Common myeloid progenitor, CD34-positive (primary cell): ENCODE results near the gene AGAP2. TPM values are rescaled to one million over a fixed set of nuclear protein-coding genes. Genes with fewer than 3 reads are reported as not detected.
A peak's percentile ranks its signal among the peaks of the same experiment; 100 is the strongest.

Experiments
- CTCF ChIA-PET: fragments of 350-600 bp; sonication (Branson Sonifier 250); formaldehyde crosslinking; loops from one replicate; lab custom pipeline; 2021; ENCODE audit warnings: antibody characterized with exemption; lab: Charles Lee
- POLR2A ChIA-PET: fragments of 350-600 bp; sonication (Branson Sonifier 250); formaldehyde crosslinking; loops from one replicate; lab custom pipeline; 2021; ENCODE audit warnings: antibody characterized with exemption; lab: Charles Lee
- DNase-seq, 3 donors: peaks; one replicate each; pipeline versions ENCODE4 v3.0.0 to v3.0.0-alpha.2; 2013
- H3K27ac ChIP-seq, 2 experiments: 1 replicate in 1 of 2; 2 replicates in 1 of 2; pipeline ENCODE4 v1.7.0; 2013; ENCODE audit warnings: inconsistent platforms in 2 of 2, low read length in 2 of 2, mild to moderate bottlenecking in 2 of 2, low read depth in 1 of 2, moderate library complexity in 1 of 2; ENCODE audit not compliant: severe bottlenecking in 2 of 2, insufficient read depth in 1 of 2, poor library complexity in 1 of 2
- H3K27me3 ChIP-seq, 5 experiments: replicated peaks in 2 of 5; 1 replicate in 3 of 5; 2 replicates in 2 of 5; pipeline versions ENCODE4 v1.6.1 to v1.7.0; 2013; ENCODE audit warnings: low read length in 4 of 5, mild to moderate bottlenecking in 2 of 5, moderate library complexity in 2 of 5, inconsistent platforms in 1 of 5; ENCODE audit not compliant: insufficient read depth in 5 of 5, control insufficient read depth in 4 of 5
- H3K36me3 ChIP-seq, 4 experiments: 1 replicate in 2 of 4; 2 replicates in 2 of 4; pipeline versions ENCODE4 v1.6.1 to v1.7.0; 2013; ENCODE audit warnings: low read length in 3 of 4, control low read depth in 1 of 4, mild to moderate bottlenecking in 1 of 4; ENCODE audit not compliant: control insufficient read depth in 4 of 4, insufficient read depth in 4 of 4
- H3K4me1 ChIP-seq, 4 experiments: 1 replicate in 3 of 4; 2 replicates in 1 of 4; pipeline versions ENCODE4 v1.6.1 to v1.7.1; 2013; ENCODE audit warnings: low read length in 3 of 4, mild to moderate bottlenecking in 3 of 4, control low read depth in 1 of 4, inconsistent platforms in 1 of 4, moderate library complexity in 1 of 4; ENCODE audit not compliant: control insufficient read depth in 4 of 4, insufficient read depth in 4 of 4; ENCODE audit errors: control extremely low read depth in 1 of 4
- H3K4me3 ChIP-seq, 7 experiments: 1 replicate in 4 of 7; 2 replicates in 3 of 7; pipeline versions ENCODE4 v1.5.1 to v1.7.0; 2013; ENCODE audit warnings: mild to moderate bottlenecking in 7 of 7, low read length in 6 of 7, moderate library complexity in 6 of 7, inconsistent platforms in 2 of 7, low read depth in 2 of 7, control low read depth in 1 of 7; ENCODE audit not compliant: insufficient read depth in 4 of 7, control insufficient read depth in 1 of 7; ENCODE audit errors: extremely low read depth in 1 of 7
- H3K9me3 ChIP-seq, 5 experiments: 1 replicate in 4 of 5; 2 replicates in 1 of 5; pipeline versions ENCODE4 v1.6.1 to v1.7.1; 2013; ENCODE audit warnings: low read length in 4 of 5, mild to moderate bottlenecking in 2 of 5, inconsistent platforms in 1 of 5, low read depth in 1 of 5, moderate library complexity in 1 of 5; ENCODE audit not compliant: control insufficient read depth in 4 of 5, insufficient read depth in 2 of 5; ENCODE audit errors: control extremely low read depth in 1 of 5
- WGBS: methylation state at CpG from one replicate; pipeline ENCODE4 v1.1.5; 2013; ENCODE audit not compliant: insufficient coverage; 5-methylcytosine and 5-hydroxymethylcytosine counted together
- polyA plus RNA-seq: library from polyadenylated mRNA; unstranded; fragments of 120-200 nt; gene quantifications from one replicate; pipeline ENCODE4 v1.2.1, GENCODE V29; 2013

Gene AGAP2
- 39.5 TPM for polyA plus RNA-seq

DNA sequence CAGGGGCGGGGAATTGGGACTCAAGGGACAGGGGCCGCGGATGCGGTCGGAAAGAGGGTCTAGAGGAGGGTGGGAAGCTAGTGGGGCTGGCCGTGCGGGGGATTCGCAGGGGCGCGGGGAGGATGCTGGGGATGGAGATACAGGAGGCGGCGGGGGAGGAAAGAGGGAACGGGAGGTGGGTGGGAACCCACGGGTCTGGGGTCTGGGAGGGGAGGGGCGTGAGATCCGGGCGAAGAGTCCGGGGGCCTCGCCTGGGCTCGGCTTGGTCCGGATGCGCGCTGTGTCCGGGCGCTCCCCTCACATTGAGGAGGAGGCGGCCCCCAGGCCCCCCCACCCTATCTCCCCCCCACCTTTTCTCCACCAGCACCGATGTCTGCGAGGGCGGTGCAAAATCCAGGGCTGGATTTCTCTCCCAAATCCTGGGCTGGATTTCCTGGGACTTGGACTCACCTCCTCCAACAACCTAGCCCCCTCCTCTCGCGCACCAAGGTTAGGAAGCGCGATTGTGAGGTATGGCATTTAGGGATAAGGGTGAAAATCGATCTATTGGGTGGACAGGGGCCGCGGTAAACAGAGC, at the start of gene AGAP2:
Gene AGAP2, minus strand, starts transcription at position 82 of the 577 bp plus-strand sequence. CDS start 496 bp downstream, outside the sequence.
- Histone ChIP-seq H3K4me3 (peak within 1 kb of the TSS in 2 of 7 experiments; percentile 13 to 19), H3K27me3 (no peaks in the 10 kb centered on the region), H3K9me3 (no peaks in the 10 kb centered on the region), H3K27ac (peak within 1 kb of the TSS; percentile 78 to 85), H3K4me1 (peaks cover 18 to 42% (median 38%) of the 10 kb centered on the region in 4 experiments), H3K36me3 (peaks cover 3 to 48% (median 26%) of the 10 kb centered on the region in 4 experiments)
- 44% methylated on average over 14 of the region's 36 CpGs for WGBS
- POLR2A ChIA-PET, result interaction anchor here (0.7 kb wide), 1 partner anchor 18 kb away, joined by 3 read pairs; no protein-coding TSS in a partner anchor
- DNase-seq, result peak in 1 of 3 donors; percentile 26
- CTCF ChIA-PET, result interaction anchor here (1.0 to 3.1 kb wide), 4 partner anchors 12 to 18 kb away, joined by 3 to 10 read pairs (median 3); no protein-coding TSS in a partner anchor

- H3K4me3 ChIP-seq, result peak overlapping the region in 2 of 7 experiments; percentile 96 to 99
- no peaks in the 10 kb centered on the region for H3K9me3 ChIP-seq
- CTCF ChIA-PET, result interaction anchor here (0.7 to 2.6 kb wide), 11 partner anchors 10 to 122 kb away, joined by 3 to 14 read pairs (median 5); partner anchors contain the start of genes AVIL and CYP27B1
- H3K27me3 ChIP-seq, result no peaks in the 10 kb centered on the region
- peaks cover 9 to 34% (median 31%) of the 10 kb centered on the region in 4 experiments for H3K4me1 ChIP-seq
- DNase-seq, result no peak
- WGBS, result 100% methylated on average over 5 of the region's 11 CpGs
- POLR2A ChIA-PET, result no interaction called here
- H3K27ac ChIP-seq, result no peak overlapping the region
- H3K36me3 ChIP-seq, result peaks cover 13 to 37% (median 28%) of the 10 kb centered on the region in 4 experiments
Measured at GRCh38 chr12:57783861-57784260, 45.3 kb upstream of the AGAP2 start.

- Histone ChIP-seq H3K4me3 (peak overlapping the region in 6 of 7 experiments; percentile 93 to 100 (median 98)), H3K36me3 (peaks cover 10 to 36% (median 25%) of the 10 kb centered on the region in 4 experiments), H3K27ac (peak overlapping the region; percentile 75 to 91), H3K27me3 (no peaks in the 10 kb centered on the region), H3K9me3 (no peaks in the 10 kb centered on the region), H3K4me1 (peaks cover 9 to 34% (median 31%) of the 10 kb centered on the region in 4 experiments)
- WGBS, result 97% methylated on average over 5 of the region's 12 CpGs
- CTCF ChIA-PET, result interaction anchor here (0.7 to 2.7 kb wide), 18 partner anchors 11 to 151 kb away, joined by 3 to 18 read pairs (median 4); partner anchors contain the start of genes AVIL, CYP27B1, EEF1AKMT3 and METTL1
- POLR2A ChIA-PET, result interaction anchor here (1.3 kb wide), 1 partner anchor 11 kb away, joined by 8 read pairs; the partner anchor contains the start of genes EEF1AKMT3 and METTL1
- DNase-seq, result no peak
Measured at GRCh38 chr12:57783466-57783801, 44.9 kb upstream of the AGAP2 start.

- POLR2A ChIA-PET, result interaction anchor here (0.6 to 1.3 kb wide), 2 partner anchors 11 to 112 kb away, joined by 3 to 8 read pairs; partner anchors contain the start of genes EEF1AKMT3 and METTL1
- H3K4me1 ChIP-seq, result peaks cover 9 to 34% (median 31%) of the 10 kb centered on the region in 4 experiments
- H3K4me3 ChIP-seq, result peak within 1 kb of the TSS; percentile 93 to 100 (median 99)
- 1% methylated on average over 44 of the region's 45 CpGs for WGBS
- no peaks in the 10 kb centered on the region for H3K9me3 ChIP-seq
- H3K27me3 ChIP-seq, result no peaks in the 10 kb centered on the region
- DNase-seq, result peak; percentile 97 to 98 (median 97)
- peak within 1 kb of the TSS; percentile 75 to 91 for H3K27ac ChIP-seq
- CTCF ChIA-PET, result interaction anchor here (0.7 to 2.7 kb wide), 19 partner anchors 11 to 152 kb away, joined by 3 to 18 read pairs (median 4); partner anchors contain the start of genes AVIL, CYP27B1, EEF1AKMT3 and METTL1
- peaks cover 10 to 36% (median 23%) of the 10 kb centered on the region in 4 experiments for H3K36me3 ChIP-seq
Measured at GRCh38 chr12:57782608-57783465, 44.3 kb upstream of the AGAP2 start, which contains the start of gene TSFM. TSS of gene TSFM (plus strand) at chr12:57782787. CDS start at chr12:57782802, 15 bp downstream.

- H3K9me3 ChIP-seq, result no peaks in the 10 kb centered on the region
- peaks cover 9 to 34% (median 31%) of the 10 kb centered on the region in 4 experiments for H3K4me1 ChIP-seq
- POLR2A ChIA-PET, result interaction anchor here (1.3 kb wide), 1 partner anchor 10 kb away, joined by 8 read pairs; the partner anchor contains the start of genes EEF1AKMT3 and METTL1
- no peaks in the 10 kb centered on the region for H3K27me3 ChIP-seq
- no CpG with 5 or more reads among the region's 4 CpGs for WGBS
- peak overlapping the region in 6 of 7 experiments; percentile 93 to 100 (median 98) for H3K4me3 ChIP-seq
- H3K36me3 ChIP-seq, result peaks cover 8 to 34% (median 18%) of the 10 kb centered on the region in 4 experiments
- CTCF ChIA-PET, result interaction anchor here (1.0 to 2.7 kb wide), 13 partner anchors 11 to 153 kb away, joined by 3 to 18 read pairs (median 5); no protein-coding TSS in a partner anchor
- no peak overlapping the region for H3K27ac ChIP-seq
- DNase-seq, result no peak
Measured at GRCh38 chr12:57782243-57782607, 43.7 kb upstream of the AGAP2 start.

DNA sequence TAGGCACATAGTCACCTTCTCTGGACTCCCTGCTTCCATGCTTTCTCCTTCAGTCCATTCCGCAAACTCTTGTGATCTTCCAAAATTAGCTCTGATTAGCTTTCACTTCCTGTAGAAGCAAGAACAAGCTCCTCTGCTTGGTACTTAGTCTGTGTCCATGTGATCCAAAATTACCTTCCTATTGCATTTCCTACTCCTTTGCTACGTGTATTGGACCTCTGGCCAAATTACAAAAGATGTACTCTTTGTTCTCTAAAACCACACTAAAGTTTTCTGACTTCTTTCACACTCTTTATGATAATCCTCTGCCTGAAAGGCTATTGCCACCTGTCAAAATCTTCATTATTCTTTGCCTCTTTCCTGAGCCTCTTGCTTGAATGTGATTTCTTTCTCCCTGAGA, 43.3 kb upstream of the AGAP2 start:
- POLR2A ChIA-PET, result interaction anchor here (0.7 kb wide), 1 partner anchor 30 kb away, joined by 3 read pairs; the partner anchor contains the start of gene CDK4
- Histone ChIP-seq H3K4me3 (peak overlapping the region in 1 of 7 experiments; percentile 96), H3K4me1 (peaks cover 9 to 34% (median 31%) of the 10 kb centered on the region in 4 experiments), H3K27ac (no peak overlapping the region), H3K36me3 (peaks cover 6 to 30% (median 14%) of the 10 kb centered on the region in 4 experiments), H3K9me3 (no peaks in the 10 kb centered on the region), H3K27me3 (no peaks in the 10 kb centered on the region)
- DNase-seq, result peak in 2 of 3 donors; percentile 24 to 37
- 90% methylated on average over 2 of the region's 2 CpGs for WGBS
- CTCF ChIA-PET, result interaction anchor here (0.7 to 10.4 kb wide), 11 partner anchors 9 to 117 kb away, joined by 3 to 74 read pairs (median 5); partner anchors contain the start of genes CYP27B1, EEF1AKMT3 and METTL1
